B cell (primary cell): ENCODE measurements around the gene BCAS4. TPM values are rescaled to one million over a fixed set of nuclear protein-coding genes. Genes with fewer than 3 reads are reported as not detected.

ENCODE experiments used
- ATAC-seq: fragments of 200-7000 bp; cut with Tn5 transposase; one replicate; pipeline ENCODE4 v1.10.0; 2021; ENCODE audit warnings: low read depth, mild to moderate bottlenecking, moderate number of reproducible peaks, moderate library complexity
- CTCF ChIA-PET: fragments of 350-600 bp; sonication (Branson Sonifier 250); formaldehyde crosslinking; loops from one replicate; lab custom pipeline; 2021; ENCODE audit warnings: antibody characterized with exemption, inconsistent platforms; lab: Charles Lee
- POLR2A ChIA-PET: fragments of 350-600 bp; sonication (Branson Sonifier 250); formaldehyde crosslinking; loops from one replicate; lab custom pipeline; 2021; ENCODE audit warnings: antibody characterized with exemption; lab: Charles Lee
- DNase-seq: peaks from one replicate; pipeline ENCODE4 v3.0.0; 2013
- H2AFZ ChIP-seq: 2 replicates; pipeline ENCODE4 v1.6.1; 2012; ENCODE audit warnings: mild to moderate bottlenecking, low read depth, low read length; ENCODE audit not compliant: insufficient read depth, poor library complexity, severe bottlenecking
- H3K27ac ChIP-seq, 2 donors: 1 replicate in 1 of 2; 2 replicates in 1 of 2; pipeline ENCODE4 v1.5.1; 2012 to 2013; ENCODE audit warnings: low read length in 2 of 2, mild to moderate bottlenecking in 2 of 2, moderate library complexity in 1 of 2
- H3K27me3 ChIP-seq, 4 experiments: fragments of 200-600 bp in 1 of 4; sonication (generic) in 1 of 4; replicated peaks in 1 of 4; 1 replicate in 2 of 4; 2 replicates in 2 of 4; pipeline versions ENCODE4 v1.6.1 to v1.7.0; 2013 to 2016; ENCODE audit warnings: low read length in 3 of 4, mild to moderate bottlenecking in 2 of 4, mixed read lengths in 1 of 4, moderate library complexity in 1 of 4; ENCODE audit not compliant: insufficient read depth in 4 of 4, control insufficient read depth in 3 of 4; ENCODE audit errors: control extremely low read depth in 1 of 4
- H3K36me3 ChIP-seq, 2 experiments: replicated peaks in 1 of 2; 1 replicate in 1 of 2; 2 replicates in 1 of 2; pipeline versions ENCODE4 v1.6.1 to v1.7.1; 2013; ENCODE audit warnings: low read length in 1 of 2; ENCODE audit not compliant: insufficient read depth in 2 of 2, control insufficient read depth in 1 of 2; ENCODE audit errors: control extremely low read depth in 1 of 2, extremely low read depth in 1 of 2
- H3K4me1 ChIP-seq, 2 donors: fragments of 200-600 bp in 1 of 2; sonication (generic) in 1 of 2; 1 replicate in 1 of 2; 2 replicates in 1 of 2; pipeline versions ENCODE4 v1.5.1 to v1.6.1; 2013 to 2017; ENCODE audit warnings: low read length in 2 of 2; ENCODE audit not compliant: control insufficient read depth in 2 of 2, insufficient read depth in 2 of 2
- H3K4me2 ChIP-seq: replicated peaks from 2 replicates; pipeline ENCODE3; 2012; ENCODE audit warnings: mild to moderate bottlenecking, low read depth, low read length; ENCODE audit not compliant: poor library complexity, severe bottlenecking
- H3K4me3 ChIP-seq, 5 experiments: fragments of 200-600 bp in 1 of 5; sonication (generic) in 1 of 5; 1 replicate in 3 of 5; 2 replicates in 2 of 5; pipeline versions ENCODE4 v1.5.1 to v1.7.0; 2011 to 2016; ENCODE audit warnings: low read length in 4 of 5, mild to moderate bottlenecking in 4 of 5, low read depth in 2 of 5, control low read depth in 1 of 5, moderate library complexity in 1 of 5; ENCODE audit not compliant: insufficient read depth in 1 of 5; ENCODE audit errors: control extremely low read depth in 1 of 5, extremely low read depth in 1 of 5
- H3K79me2 ChIP-seq: fragments of 200-600 bp; sonication (generic); one replicate; pipeline ENCODE4 v1.6.0; 2016; ENCODE audit warnings: low read length; ENCODE audit not compliant: control insufficient read depth, insufficient read depth
- H3K9ac ChIP-seq: fragments of 200-600 bp; sonication (generic); 2 replicates; pipeline ENCODE4 v1.6.1; 2017; ENCODE audit warnings: mild to moderate bottlenecking, low read length, moderate library complexity
- H3K9me3 ChIP-seq, 3 donors: one replicate each; pipeline versions ENCODE4 v1.6.1 to v1.7.1; 2013; ENCODE audit warnings: low read length in 2 of 3; ENCODE audit not compliant: control insufficient read depth in 2 of 3, insufficient read depth in 1 of 3; ENCODE audit errors: control extremely low read depth in 1 of 3
- H4K20me1 ChIP-seq: 2 replicates; pipeline ENCODE4 v1.6.0; 2012; ENCODE audit warnings: mild to moderate bottlenecking, low read length; ENCODE audit not compliant: insufficient read depth, control insufficient read depth, poor library complexity, severe bottlenecking
- H3K27ac Mint-ChIP-seq: one replicate; pipeline ENCODE4 v1.8.0; 2021; ENCODE audit warnings: mixed read lengths
- H3K27me3 Mint-ChIP-seq: one replicate; pipeline ENCODE4 v1.8.0; 2021; ENCODE audit warnings: mixed read lengths
- H3K4me1 Mint-ChIP-seq: one replicate; pipeline ENCODE4 v1.8.0; 2021; ENCODE audit warnings: mixed read lengths
- H3K4me3 Mint-ChIP-seq: one replicate; pipeline ENCODE4 v1.8.0; 2021; ENCODE audit warnings: mixed read lengths
- H3K9me3 Mint-ChIP-seq: one replicate; pipeline ENCODE4 v1.8.0; 2022; ENCODE audit warnings: mixed read lengths; ENCODE audit not compliant: insufficient read depth
- CTCF ChIP-seq: fragments of 200-600 bp; IDR thresholded peaks from one replicate; pipeline ENCODE4 v1.8.0; 2022; ENCODE audit warnings: antibody characterized with exemption, mild to moderate bottlenecking
- EZH2 ChIP-seq: IDR thresholded peaks from 2 replicates; pipeline ENCODE4 v1.6.1; 2012; ENCODE audit warnings: borderline replicate concordance, low read depth, mild to moderate bottlenecking, moderate library complexity, low read length; ENCODE audit not compliant: insufficient read depth, poor library complexity, severe bottlenecking
- WGBS: methylation state at CpG from one replicate; pipeline ENCODE4 v1.1.5; 2013; ENCODE audit warnings: missing lambda C conversion rate; ENCODE audit not compliant: insufficient coverage; 5-methylcytosine and 5-hydroxymethylcytosine counted together
- intact Hi-C: fragments of 100-400 bp; cut with micrococcal nuclease; formaldehyde crosslinking; loops from one replicate; pipeline ENCODE4 v1.10.0; 2022
- polyA plus RNA-seq: library from polyadenylated mRNA; depleted of rRNA; stranded (reverse); fragments of >200 nt; gene quantifications from 2 replicates; pipeline ENCODE4 v1.2.3, GENCODE V29; 2012
- total RNA-seq, 2 donors: library from RNA; stranded (reverse); fragments of 120-200 nt in 1 of 2; gene quantifications; 1 replicate in 1 of 2; 2 replicates in 1 of 2; pipeline versions ENCODE4 v1.2.3 to v1.2.4, GENCODE V29; 2013 to 2022

Gene BCAS4
- total and polyA plus RNA-seq, 2 donors (not counting 1 experiment from before 2014, with no cell fraction given) = 44.8 to 88.2 TPM

- intact Hi-C loops = no loop called here
- Histone ChIP-seq H3K4me2 (no peak overlapping the region), H3K9ac (no peak overlapping the region), H3K36me3 (peaks cover 0 to 48% of the 10 kb centered on the region in 2 experiments), H3K79me2 (peaks cover 66% of the 10 kb centered on the region), H4K20me1 (peaks cover 61% of the 10 kb centered on the region), H2AFZ (no peak overlapping the region), H3K4me1 (peaks cover 10 to 32% of the 10 kb centered on the region in 2 donors), H3K4me3 (no peak overlapping the region), H3K27ac (no peak overlapping the region), H3K9me3 (no peaks in the 10 kb centered on the region), H3K27me3 (no peaks in the 10 kb centered on the region)
- H3K9me3 Mint-ChIP-seq = no peaks in the 10 kb centered on the region
- H3K27me3 Mint-ChIP-seq = no peaks in the 10 kb centered on the region
- H3K27ac Mint-ChIP-seq = peak overlapping the region; percentile 50
- CTCF ChIA-PET = interaction anchor here (0.6 to 1.1 kb wide), 3 partner anchors 70 to 80 kb away, joined by 3 to 10 read pairs (median 3); partner anchors contain the start of gene BCAS4
- no peak overlapping the region for H3K4me3 Mint-ChIP-seq
- TF ChIP-seq CTCF (no peak), EZH2 (no peak)
- peaks cover 24% of the 10 kb centered on the region for H3K4me1 Mint-ChIP-seq
- POLR2A ChIA-PET = no interaction called here
- DNase-seq = no peak
- no peak for ATAC-seq
- WGBS = 98% methylated on average over 18 of the region's 19 CpGs
Observed at GRCh38 chr20:50870561-50871161, 75.8 kb downstream of the BCAS4 start.
